SKM-1 treated with dmso at 0.1 percent for 144 hours (cell line): ENCODE results near the gene CHDH.

Experiments
- DNase-seq: peaks from one replicate; lab custom pipeline; 2025; ENCODE audit not compliant: unreplicated experiment; lab: John Stamatoyannopoulos, UW

CHDH gene

DNA sequence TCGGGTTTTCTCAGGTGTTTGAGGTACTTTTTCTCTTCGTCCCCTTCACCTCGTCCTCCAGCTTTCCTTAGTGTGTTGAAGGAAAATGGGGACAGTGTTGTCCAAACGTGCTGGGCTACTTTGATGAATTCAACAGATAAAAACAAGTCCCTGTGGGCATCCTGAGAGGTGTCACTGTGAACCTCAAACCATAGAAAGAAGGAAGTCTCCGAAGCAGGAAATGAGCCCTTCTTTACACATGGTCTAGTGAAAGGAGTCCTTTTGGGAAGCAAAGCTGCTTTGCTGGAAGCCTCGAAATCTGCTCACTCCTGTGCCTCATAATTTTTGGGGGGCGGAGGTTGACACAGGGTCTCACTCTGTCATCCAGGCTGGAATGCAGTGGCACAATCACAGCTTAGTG, 10.7 kb upstream of the CHDH start:
- DNase-seq, result peak; percentile 20

DNA sequence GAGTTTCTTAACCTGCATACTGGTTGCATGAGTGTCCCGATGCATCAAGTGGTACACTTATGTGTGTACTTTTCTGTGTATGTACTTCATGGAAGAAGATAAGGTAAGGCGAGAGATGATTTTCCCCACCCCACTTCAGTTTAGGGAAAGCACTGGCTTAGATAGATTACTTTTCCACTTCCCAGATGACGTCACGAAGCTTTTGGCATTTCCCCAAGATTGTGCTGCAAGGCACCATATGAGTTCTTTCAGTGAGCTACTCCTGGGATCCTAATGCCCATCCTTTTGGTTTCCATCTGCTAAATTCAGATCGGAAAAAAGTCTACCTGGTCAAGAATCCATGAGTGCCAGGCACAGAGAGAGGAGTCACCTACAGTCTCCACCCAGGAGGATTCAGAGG, 4.7 kb upstream of the CHDH start:
- DNase-seq, result no peak

DNA sequence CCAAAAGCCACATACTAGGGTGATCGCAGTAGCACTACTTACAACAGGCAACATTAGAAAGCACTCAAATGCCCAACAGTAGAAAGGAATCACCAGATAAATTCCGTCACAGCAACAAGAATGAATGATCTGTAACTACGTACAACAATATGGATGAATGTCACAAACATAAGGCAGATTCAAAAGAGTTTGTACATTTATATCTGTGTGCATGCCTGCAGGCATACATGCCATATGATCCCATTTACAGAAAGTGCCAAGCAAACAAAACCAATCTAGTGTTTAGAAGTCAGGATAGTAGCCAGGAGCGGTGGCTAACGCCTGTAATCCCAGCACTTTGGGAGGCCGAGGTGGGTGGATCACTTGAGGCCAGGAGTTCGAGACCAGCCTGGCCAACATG, 3.7 kb upstream of the CHDH start:
- no peak for DNase-seq

DNA sequence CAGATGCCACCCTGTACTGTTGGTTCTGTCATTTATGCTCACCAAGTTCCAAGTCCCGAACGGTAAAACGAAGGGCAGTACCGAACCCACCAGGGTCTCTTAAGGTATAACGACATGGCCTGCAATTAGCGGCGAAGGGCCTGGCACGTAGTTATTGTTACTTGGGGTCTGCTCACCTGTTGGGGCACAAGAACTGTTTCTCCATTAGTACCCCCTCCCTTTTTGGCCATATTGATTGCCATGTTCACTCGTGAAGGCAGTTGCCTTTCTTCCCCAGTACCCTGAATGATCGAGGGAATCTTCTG, 584 bp upstream of the CHDH start:
- no peak for DNase-seq

DNA sequence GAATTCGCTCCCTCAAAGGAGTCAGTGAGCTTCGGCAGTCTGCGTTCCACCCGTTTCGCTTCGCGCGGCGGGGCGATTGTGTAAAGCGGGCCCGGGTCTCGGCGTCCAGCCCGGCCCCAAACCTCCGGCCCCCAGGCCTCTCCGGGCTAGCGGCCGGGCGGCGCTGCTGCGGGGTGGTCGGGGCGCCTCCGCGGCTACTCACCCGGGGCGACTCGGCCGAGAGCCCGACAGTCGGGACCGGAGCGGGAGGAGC, 412 bp downstream of the CHDH start:
- no peak for DNase-seq

DNA sequence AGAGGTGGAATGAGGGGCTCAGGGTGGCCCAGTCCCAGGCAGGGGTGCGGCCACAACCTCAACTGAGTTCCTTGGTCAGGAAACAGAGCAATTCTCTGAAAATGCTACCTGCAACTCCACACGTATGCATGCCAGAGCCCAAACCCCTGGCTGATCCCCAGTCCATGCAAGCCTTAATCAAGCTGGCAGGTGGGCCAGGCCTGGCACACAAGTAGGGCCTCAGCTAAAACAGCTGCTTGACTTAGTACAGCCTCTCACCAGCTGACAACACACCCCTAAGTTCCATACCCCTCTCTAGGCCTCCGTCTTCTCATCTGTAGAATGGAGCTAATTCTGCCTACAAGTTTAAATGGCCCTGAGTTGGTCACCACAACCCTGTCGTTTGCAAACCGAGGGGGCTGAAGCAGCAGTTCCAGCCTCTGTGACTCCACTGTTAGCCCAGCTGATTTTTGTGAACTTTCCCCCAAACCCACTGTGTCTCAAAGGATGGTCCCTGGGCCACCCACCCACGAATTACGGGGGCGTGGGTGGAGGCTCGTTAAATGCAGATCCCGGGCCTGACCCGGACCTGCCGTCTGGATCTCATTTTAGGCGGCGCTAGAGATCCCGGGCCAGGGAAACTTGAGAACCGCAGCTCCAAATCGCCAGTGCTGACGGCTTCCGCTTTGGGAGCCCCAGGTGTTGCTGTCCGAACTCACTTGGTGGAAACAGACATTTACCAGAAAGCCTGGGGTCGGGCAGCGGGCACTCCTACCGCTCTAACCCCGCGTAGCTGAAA, 927 bp downstream of the CHDH start:
- peak; percentile 28 for DNase-seq

DNA sequence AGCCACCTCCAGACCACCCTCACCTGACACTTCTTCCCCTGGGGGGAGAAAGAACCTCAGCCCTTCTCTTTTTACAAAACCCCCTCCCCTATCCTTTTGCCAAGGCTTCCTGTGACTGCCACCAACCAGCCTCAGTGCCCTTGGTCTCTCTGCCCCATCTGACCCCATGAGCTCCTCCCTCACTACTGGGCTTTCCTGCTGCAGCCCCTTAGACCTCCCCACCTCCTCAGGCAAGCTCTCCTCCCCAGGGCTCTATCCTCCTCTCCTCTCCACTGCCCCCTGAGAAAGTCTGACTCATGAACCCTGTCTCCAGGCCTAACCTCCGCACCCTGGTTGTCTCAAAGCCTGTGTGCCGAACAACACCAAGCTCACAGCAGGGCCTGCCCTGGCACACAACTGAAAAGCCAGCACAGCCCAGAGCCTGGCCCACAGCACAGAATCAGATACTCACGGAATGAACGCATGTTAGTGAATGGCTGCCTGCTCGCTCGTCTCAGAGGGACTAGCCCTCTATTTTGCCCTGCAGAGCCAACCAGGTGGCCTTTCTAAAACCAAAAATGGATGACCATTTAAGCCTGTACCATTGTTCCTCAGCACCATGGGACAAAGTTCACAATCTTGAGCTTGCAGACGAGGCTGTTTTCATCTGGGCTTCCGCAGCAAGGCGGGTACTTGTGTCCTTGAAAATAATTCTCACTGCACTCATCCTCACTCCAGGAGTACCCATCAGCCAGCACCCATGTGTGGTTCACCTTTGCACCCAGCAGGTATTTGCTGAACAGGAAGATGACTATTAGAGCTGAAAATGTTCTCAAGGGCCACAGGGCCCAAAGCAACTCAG, 1.7 kb downstream of the CHDH start:
- DNase-seq, result no peak

DNA sequence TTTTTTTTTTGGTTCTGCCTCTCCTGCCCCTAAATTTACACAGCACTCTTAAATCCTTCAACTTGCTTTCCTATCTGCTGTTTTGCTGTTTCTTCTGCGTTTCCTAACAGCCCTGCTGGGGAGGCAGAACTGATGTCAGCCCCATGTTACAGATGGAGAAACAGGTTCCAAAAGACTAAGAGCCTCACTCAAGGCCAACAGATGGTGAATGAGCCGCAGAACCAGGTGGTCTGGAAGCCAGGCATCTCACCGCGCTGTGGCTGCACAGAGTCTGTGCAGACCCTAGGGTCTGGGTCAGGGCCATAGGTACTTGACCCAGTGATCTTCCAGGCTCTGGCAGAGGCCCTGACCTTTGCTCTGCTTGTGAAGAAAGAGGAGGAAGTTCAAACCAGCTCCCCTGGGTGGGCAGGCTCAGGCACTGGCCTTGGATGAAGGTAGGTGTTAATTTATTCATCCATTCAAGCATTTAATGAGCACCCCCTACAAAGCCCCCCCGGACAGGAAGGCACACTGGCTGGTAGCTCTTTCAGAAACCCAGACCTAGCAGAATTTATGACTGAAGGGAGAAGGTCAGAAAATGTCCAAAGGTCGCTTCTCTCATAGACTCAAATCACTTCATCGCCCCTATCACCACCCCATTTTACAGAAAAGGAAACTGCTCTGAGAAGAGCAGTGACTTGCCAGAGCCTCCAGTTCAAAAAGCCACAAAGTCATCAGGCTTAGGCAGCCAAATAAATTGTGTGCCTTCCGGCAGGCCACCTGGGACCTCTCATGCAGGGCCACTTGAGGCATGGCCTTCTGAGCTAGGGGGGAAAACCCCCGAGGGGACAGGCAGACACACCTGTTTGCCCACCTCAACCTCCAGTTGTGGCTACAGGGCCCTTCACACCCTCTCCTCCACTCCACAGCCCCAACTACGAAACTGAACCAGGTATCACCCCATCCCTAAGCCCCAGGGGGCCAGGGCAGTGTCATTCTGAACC, 2.7 kb downstream of the CHDH start:
- DNase-seq, result no peak

DNA sequence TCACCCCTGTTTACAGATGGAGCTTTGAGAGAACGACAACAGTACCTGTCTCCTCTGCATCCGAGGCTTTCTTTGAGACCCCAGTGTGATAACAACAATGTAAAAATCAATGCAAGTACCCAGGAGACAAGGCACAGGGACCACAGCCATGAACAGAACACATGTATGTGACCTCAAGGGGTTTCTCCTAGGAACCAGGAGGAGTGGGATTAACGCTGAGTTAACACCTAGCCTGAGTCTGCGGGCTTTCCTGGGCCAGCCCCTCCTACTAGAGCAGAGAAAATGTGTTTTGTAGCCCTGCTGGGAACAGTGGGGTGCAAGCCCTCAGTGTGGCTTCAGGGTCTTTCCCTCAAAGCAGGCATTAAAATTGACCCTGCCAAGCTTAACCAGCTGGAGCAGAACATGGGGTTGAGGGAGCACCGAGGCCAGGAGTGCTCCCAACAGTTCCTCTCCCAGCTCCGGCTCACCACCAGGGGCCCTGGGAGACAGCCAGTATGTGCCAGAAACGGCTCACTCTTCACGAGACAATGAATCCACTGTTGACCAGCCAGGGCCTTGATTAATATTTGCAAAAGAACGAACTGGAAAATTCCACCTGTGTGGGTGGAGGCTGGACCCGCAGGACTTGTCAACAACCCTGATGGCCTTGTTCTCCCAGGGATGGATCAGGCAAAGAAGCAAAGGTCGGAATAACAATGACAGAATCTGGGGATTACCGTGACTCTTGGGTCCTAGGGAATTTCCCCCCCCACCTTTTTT, 3.6 kb downstream of the CHDH start:
- DNase-seq, result no peak

DNA sequence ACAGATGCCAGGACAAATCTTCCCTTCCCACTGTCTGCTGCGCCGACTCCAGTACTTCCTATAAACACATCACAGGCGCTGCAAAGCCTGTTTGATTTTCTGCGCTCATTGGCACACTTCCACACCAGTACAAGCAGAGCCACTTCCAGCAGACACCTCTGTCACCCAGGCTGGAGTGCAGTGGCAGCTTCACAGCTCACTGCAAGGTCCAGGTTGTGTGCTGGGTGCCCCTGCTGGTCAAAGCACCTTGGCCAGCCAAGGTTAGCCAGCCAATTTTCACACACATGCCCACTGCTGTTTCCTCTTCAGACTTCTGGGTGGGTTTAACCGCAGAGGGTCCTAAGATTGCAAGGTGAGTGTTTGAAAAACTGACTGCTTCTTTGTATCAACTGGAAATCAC, 4.9 kb downstream of the CHDH start:
- no peak for DNase-seq

DNA sequence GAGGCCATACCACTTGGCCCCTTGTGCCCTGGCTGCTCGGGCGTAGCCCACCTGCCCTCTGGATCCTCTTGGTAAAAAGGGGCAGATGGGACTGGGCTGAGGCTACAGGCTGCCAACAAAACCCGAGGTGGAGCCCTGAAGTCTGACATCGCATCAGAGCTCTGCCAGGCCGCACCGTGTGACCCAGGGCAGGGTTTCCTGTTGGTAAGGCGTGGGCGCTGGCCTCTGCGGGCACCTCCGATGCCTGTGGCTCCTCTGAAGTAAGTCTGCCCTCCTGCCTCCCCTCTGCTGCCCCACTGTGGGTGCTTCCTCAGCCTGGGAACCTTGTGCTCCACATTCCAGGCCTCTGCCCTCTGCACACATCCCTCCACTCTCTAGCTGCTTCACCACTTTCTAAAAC, 8.9 kb downstream of the CHDH start:
- DNase-seq, result no peak

DNA sequence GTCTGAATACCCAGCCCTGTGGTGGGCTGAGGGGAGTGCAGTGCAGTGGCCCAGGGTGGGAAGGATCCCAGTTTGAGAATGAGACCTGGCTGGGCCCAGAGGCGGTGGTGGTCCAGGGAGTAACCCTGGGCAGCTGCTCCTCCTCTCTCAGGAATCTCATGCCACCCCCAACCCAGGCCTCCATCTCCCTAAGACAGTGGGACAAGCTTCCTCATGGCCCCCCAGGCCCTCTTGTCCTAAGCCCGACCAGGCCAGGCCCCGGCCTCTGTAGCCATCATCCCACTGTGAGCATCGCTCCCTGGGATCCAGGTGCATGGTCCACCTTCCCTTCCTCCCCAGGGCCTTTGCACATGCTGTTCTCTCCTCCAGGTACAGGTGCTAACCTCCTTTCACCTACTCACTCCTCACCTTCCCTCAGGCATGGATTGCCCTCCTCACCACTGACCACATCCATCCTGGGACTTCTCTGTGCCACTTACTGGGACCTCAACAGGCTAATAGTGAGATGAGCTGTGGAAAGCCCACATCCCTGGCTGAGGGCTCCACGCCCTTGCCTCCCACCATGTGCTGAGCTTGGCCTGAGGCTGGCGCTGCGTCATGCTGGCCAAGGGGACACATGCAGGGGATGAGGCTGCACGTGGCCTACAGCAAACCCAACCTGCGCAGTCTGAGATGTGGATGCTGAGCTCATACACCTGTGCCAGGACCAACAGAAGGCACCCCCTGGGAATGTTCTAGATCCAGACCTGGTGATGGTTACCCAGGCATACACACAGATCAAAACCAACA, 9.9 kb downstream of the CHDH start:
- DNase-seq, result no peak

DNA sequence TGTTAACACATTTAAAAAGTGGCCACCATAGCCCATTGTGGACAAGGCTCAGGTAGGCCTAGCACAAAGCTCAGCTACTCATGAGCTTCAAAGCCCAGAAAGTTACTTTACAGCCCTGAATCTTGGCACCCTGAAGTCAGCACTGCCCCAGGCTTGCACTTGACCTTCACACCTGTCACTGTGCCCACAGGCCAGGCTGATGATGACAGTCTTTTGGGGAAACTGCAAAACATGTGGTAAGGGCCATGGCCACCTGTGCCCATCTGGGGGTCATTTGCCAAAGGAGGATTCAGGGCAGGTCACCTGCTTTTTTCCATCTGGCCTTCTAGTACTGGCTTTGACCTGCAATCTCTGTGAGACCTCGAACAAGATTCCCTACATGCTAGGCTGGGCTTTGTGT, 11.0 kb downstream of the CHDH start:
- no peak for DNase-seq

DNA sequence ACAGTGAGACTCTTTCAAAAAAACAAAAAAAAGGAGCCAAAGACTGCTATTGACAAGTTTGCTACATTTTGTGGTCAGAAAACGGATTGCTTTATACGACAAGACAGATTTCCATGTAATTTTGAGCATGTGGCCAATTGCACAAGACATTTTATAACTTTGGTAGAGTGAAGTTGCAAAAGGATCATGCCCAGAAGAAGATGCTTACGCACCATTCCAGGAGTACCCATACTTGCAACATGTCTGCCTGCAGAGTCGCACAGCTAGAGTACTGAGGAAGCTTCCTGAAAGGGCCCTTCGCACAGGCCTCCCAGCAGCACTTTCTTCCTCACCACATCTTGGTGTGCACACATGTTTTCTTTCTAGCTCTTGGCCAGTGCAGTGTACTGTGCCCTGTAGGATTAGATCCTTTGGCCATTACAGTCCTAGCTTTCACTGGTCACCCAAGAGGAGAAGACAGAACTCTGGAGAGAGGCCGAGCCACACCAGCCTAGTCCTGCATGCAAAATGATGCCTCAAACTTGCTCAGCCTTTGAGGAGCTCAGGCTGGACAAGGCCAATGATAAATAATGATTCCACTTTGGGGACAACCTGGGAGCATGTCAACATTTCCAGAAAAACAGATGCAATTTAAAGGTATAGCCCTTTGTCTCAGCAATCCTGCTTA, 11.7 kb downstream of the CHDH start:
- peak; percentile 33 for DNase-seq

DNA sequence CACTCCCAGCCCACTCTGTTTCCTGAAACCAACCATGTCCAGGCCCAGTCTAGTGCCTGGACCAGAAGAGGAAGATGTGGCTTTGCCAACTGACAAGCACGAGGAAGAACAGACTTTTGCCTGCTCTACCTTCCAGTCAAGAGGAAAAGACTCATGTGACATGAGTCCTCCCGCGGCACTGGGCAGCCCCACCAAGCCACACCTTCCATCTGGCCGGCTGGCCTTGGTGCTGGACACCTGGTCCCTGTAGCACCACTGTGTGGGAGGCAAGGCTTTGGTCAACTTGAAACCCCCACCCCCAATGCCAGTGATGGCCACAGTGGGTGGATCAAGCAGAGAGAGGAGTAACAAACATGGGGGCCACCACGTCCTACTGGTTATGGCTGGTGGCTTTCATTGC, 12.5 kb downstream of the CHDH start:
- DNase-seq, result no peak

DNA sequence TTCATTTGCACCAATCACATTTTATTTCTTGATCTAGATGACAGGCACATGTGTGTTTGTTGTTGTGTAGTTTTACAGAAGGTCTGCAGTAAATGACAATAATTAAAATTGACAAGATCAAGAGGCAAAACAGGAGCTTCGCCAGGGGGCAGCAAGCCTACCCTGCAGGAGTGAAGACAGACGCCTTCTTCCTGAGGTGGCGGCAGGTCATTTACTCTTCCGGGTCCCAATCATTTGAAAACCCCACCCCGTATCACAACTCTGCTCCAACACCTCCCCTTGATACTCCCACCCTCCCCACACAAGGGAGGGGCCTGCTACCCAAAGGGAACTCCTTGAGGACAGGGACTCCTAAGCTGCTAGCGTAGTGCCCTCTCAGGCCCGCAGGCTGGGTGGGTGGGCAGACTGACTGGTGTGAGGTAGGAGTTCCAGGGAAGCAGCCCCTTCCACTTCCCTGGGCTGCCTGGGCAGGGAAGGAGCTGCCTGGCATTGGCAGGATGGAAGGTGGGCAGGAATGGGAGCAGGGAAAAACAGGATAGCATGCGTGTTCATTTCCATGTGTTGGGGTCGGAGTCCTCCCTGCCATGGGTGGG, 13.1 kb downstream of the CHDH start:
- DNase-seq, result no peak

DNA sequence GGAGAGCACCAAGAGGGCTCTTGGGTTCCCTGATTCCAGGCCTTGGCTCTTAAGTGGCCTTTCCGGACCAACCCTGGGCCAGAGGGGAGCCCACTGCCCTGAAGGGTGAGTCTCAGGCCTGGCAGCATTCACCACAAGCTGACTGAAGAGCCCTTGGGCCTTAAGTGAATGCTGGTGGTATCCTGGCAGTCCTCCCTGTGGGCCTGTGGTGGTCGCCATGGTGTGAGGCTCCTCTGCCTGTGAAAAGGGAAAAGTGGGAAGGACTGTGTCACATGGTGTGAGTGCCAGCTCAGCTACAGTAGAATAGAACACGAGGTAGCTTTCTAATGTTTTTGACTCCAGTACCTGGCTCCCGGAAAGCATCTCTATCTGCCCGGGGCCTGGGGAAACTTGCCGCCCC, 15.3 kb downstream of the CHDH start:
- DNase-seq, result no peak

DNA sequence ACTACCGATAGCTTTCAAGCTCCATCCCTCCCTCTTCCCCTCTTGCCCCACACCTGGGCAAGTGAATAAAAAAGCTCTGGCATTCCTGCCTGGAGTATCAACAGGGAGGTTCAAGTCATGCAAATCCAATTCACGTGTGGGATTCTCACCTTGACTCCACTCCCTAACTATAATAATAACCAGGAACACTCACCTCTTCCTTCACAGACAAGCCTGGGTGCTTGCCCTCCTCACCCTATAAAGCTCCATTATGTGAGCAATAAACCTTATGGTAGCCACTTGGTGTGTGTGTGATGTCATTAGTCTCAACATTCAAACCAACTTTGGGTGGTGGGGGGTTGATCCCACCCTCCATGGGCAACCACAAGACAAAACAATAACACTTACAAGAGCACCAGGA, 16.6 kb downstream of the CHDH start:
- no peak for DNase-seq

DNA sequence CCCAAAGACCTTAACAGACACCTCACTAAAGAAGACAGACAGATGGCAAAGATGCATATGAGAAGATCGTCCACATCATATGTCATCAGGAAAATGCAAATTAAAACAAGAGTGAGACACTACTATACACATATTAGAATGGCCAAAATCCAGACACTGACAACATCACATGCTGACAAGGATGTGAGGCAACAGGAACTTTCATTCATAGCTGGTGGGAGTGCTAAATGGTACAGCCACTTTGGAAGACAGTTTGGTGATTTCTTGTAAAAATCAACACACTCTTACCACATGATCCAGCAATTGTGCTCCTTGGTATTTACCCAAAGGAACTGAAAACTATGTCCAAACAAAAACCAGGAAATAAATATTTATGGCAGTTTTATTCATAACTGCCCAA, 17.6 kb downstream of the CHDH start:
- no peak for DNase-seq
